Bronchial epithelial cell (primary cell): ENCODE results near the gene TNFSF10. TPM values are rescaled to one million over a fixed set of nuclear protein-coding genes. Genes with fewer than 3 reads are reported as not detected.
A peak's percentile ranks its signal among the peaks of the same experiment; 100 is the strongest.
"Not testable (repeated sequence)": the region's sequence is repeated elsewhere in the genome, so short reads cannot be mapped to it uniquely, and the experiment has no call there.

Source experiments
- DNase-seq: peaks from one replicate; pipeline ENCODE4 v3.0.0-alpha.2; 2010; ENCODE audit warnings: low read depth
- FAIRE-seq: peaks from 2 replicates; lab custom pipeline; 2011; peaks lifted over from hg19 to GRCh38; lab: Jason Lieb, UNC
- H3K27me3 ChIP-seq: 2 replicates; pipeline ENCODE4 v1.5.1; 2011; ENCODE audit warnings: low read length; ENCODE audit not compliant: control insufficient read depth, insufficient read depth
- H3K36me3 ChIP-seq: 2 replicates; pipeline ENCODE4 v1.5.1; 2011; ENCODE audit warnings: low read length; ENCODE audit not compliant: control insufficient read depth, insufficient read depth
- H3K4me3 ChIP-seq: 2 replicates; pipeline ENCODE4 v1.5.1; 2011; ENCODE audit warnings: mild to moderate bottlenecking, low read depth, low read length, control low read depth
- CTCF ChIP-seq: IDR thresholded peaks from 2 replicates; pipeline ENCODE4 v1.5.1; 2011; ENCODE audit warnings: mild to moderate bottlenecking, moderate library complexity, low read length, control low read depth, inconsistent platforms; ENCODE audit not compliant: insufficient read depth, severe bottlenecking
- total RNA-seq: library from RNA; depleted of rRNA; stranded (reverse); fragments of >200 nt; gene quantifications from 2 replicates; pipeline ENCODE4 v1.2.1, GENCODE V29; 2014

TNFSF10 gene
- total RNA-seq, 1 donor from 2014 or later = 15.5 TPM

DNA sequence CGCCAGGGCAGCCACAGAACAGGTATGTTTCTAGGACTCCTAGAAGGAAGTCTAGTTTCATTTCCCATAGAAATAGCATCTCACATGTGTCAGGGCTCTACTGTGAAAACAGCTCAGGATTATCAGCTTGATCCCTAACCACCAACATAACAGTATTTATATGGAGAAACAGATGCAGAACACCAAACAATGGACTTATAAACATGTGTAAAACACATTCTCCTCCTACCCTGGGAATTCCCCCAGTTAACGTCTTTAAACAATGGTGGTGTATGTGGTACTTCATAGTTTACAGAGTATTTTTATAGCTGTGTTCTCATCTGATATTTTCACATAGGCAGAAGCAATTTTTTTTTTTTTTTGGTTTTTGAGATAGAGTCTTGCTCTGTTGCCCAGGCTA is 9.7 kb downstream of the TNFSF10 start:
- Histone ChIP-seq H3K27me3 (no peaks in the 10 kb centered on the region), H3K4me3 (no peak overlapping the region), H3K36me3 (peaks cover 24% of the 10 kb centered on the region)
- no peak for DNase-seq
- no peak for FAIRE-seq
- TF ChIP-seq CTCF = no peak

DNA sequence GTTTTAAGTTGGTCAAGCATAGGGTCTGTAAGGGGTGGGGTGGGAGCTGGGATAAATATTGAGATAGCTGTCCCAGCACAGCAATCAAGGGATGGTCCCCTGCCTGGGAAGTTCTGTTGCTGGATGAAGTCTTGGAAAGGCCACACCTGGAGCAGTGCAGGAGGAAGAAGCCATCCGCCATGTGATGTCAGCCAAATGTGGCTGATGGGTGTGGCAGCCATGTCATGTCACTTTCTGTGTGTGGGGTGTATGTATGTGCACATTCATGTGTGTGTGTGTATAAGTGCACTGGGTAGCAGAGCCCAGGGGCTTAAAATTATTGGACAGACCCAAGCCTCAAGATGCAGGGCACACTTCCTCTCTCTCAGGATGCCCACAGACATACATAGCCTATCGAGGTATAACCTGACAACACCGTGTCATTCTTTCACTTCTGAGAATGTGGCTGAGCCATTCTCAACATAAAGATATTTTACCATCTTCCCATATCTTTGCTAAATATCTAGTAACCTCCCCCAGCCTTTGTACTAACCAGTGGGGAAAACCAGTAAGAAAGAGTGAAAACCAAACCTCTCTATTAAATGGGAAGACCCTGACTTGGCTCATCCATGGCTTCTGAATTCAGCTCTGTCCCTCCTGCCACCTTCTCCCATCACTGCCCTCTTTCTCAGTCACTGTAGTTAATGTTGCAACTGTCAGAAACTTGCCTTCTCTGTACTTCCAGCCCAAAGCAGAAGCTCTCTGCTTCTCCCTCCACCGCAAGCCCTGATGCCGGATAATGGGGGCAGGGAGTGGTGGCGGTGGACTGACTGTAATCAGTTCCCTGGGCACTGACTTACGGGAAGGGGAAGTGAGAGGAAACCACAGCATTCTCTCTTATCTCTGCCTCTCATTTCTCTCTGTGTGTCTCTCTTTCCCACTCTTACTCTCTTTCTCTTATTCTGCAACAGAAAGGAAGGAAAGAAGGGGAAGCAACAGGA is 11.2 kb downstream of the TNFSF10 start:
- TF ChIP-seq CTCF = no peak
- FAIRE-seq = no peak
- Histone ChIP-seq H3K27me3 (no peaks in the 10 kb centered on the region), H3K36me3 (peaks cover 21% of the 10 kb centered on the region), H3K4me3 (no peak overlapping the region)
- DNase-seq = no peak

GRCh38 chr3:172506094-172506493 is 17.1 kb downstream of the TNFSF10 start:
- no peak for FAIRE-seq
- DNase-seq = no peak
- no peak for TF ChIP-seq CTCF
- H3K36me3 ChIP-seq = peaks cover 13% of the 10 kb centered on the region
- H3K4me3 ChIP-seq = no peak overlapping the region
- no peaks in the 10 kb centered on the region for H3K27me3 ChIP-seq

DNA sequence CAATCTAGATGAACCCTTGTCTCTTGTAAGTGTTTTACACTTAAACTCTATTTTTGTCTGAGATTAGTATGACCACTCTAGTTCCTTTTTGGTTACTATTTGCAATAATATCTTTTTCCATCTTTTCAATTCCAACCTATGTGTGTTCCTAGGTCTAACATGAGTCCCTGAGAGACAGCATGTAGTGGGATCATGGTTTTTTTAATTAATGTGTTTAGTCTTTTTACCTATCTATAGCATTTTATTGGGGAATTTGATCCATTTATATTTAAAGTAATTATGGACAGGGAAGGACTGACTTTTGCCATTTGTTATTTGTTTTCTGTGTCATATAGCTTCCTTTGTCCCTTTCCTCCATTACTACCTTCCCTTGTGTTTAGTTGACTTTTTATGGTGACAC is 21.7 kb downstream of the TNFSF10 start:
- peaks cover 3% of the 10 kb centered on the region for H3K36me3 ChIP-seq
- DNase-seq (no peak), FAIRE-seq (no peak)
- no peak overlapping the region for H3K4me3 ChIP-seq
- TF ChIP-seq CTCF = no peak
- no peaks in the 10 kb centered on the region for H3K27me3 ChIP-seq

GRCh38 chr3:172490198-172490669 is 33.0 kb downstream of the TNFSF10 start:
- not testable (repeated sequence) for H3K27me3 ChIP-seq, H3K4me3 ChIP-seq, FAIRE-seq, H3K36me3 ChIP-seq
- TF ChIP-seq CTCF = peak; percentile 67
- DNase-seq = peak; percentile 66
